WTC11 (cell line): ENCODE data around the gene KCNMA1. TPM values are rescaled to one million over a fixed set of nuclear protein-coding genes. Genes with fewer than 3 reads are reported as not detected.

Experiments
- ATAC-seq: fragments of 200-7000 bp; cut with Tn5 transposase; 2 replicates; pipeline ENCODE4 v1.10.0; 2021; ENCODE audit warnings: mild to moderate bottlenecking, moderate library complexity
- CTCF ChIA-PET: fragments of 300-600 bp; sonication (Branson Sonifier 250); formaldehyde crosslinking; loops from one replicate; lab custom pipeline; 2021; ENCODE audit warnings: antibody characterized with exemption; lab: Charles Lee
- POLR2A ChIA-PET: fragments of 350-600 bp; sonication (Branson Sonifier 250); formaldehyde crosslinking; loops from one replicate; lab custom pipeline; 2021; ENCODE audit warnings: antibody characterized with exemption; lab: Charles Lee
- DNase-seq: peaks from one replicate; pipeline ENCODE4 v3.0.0; 2021; ENCODE audit warnings: low spot score
- H3K27ac Mint-ChIP-seq: 2 replicates; pipeline ENCODE4 v1.8.0; 2021; ENCODE audit warnings: mixed read lengths
- H3K27me3 Mint-ChIP-seq: 2 replicates; pipeline ENCODE4 v1.8.0; 2021; ENCODE audit warnings: low read depth, mild to moderate bottlenecking, moderate library complexity, mixed read lengths
- H3K36me3 Mint-ChIP-seq: 2 replicates; pipeline ENCODE4 v1.8.0; 2021; ENCODE audit warnings: mixed read lengths
- H3K4me1 Mint-ChIP-seq: 2 replicates; pipeline ENCODE4 v1.8.0; 2022; ENCODE audit warnings: mixed read lengths
- H3K4me3 Mint-ChIP-seq: 2 replicates; pipeline ENCODE4 v1.8.0; 2021; ENCODE audit warnings: mild to moderate bottlenecking, moderate library complexity, mixed read lengths
- H3K9me3 Mint-ChIP-seq: 2 replicates; pipeline ENCODE4 v1.8.0; 2021; ENCODE audit warnings: mixed read lengths
- ATF1 ChIP-seq: sonication (generic); formaldehyde crosslinking; IDR thresholded peaks from 2 replicates; pipeline ENCODE4 v1.8.1; 2023; ENCODE audit warnings: mild to moderate bottlenecking, moderate library complexity, missing genetic modification reagents
- EMX1 ChIP-seq: fragments of 250-450 bp; sonication (Bioruptor Pico); IDR thresholded peaks from 2 replicates; pipeline ENCODE4 v1.8.0; 2021; ENCODE audit warnings: mild to moderate bottlenecking
- ESRRA ChIP-seq: sonication (generic); formaldehyde crosslinking; IDR thresholded peaks from 2 replicates; pipeline ENCODE4 v1.8.1; 2022; ENCODE audit warnings: mild to moderate bottlenecking, missing genetic modification reagents, borderline replicate concordance
- FOXP1 ChIP-seq: sonication (generic); formaldehyde crosslinking; IDR thresholded peaks from 2 replicates; pipeline ENCODE4 v1.8.0; 2022; ENCODE audit warnings: missing genetic modification reagents, mild to moderate bottlenecking, moderate library complexity, borderline replicate concordance
- HMGA2 ChIP-seq: fragments of 250-450 bp; sonication (Bioruptor Pico); IDR thresholded peaks from 2 replicates; pipeline ENCODE4 v1.4.0; 2021; ENCODE audit warnings: mild to moderate bottlenecking, moderate library complexity
- HMGXB4 ChIP-seq: sonication (generic); formaldehyde crosslinking; IDR thresholded peaks from 2 replicates; pipeline ENCODE4 v1.8.1; 2023; ENCODE audit warnings: mild to moderate bottlenecking, moderate library complexity, missing genetic modification reagents
- IRF1 ChIP-seq: sonication (generic); formaldehyde crosslinking; IDR thresholded peaks from 2 replicates; pipeline ENCODE4 v1.8.0; 2023; ENCODE audit warnings: missing genetic modification reagents
- KAT7 ChIP-seq: sonication (generic); formaldehyde crosslinking; IDR thresholded peaks from 2 replicates; pipeline ENCODE4 v1.8.1; 2023; ENCODE audit warnings: missing genetic modification reagents, mild to moderate bottlenecking, borderline replicate concordance
- NR3C1 ChIP-seq: sonication (generic); formaldehyde crosslinking; conservative IDR thresholded peaks from 2 replicates; pipeline ENCODE4 v1.8.1; 2023; ENCODE audit warnings: low read depth, mild to moderate bottlenecking, missing genetic modification reagents
- OVOL2 ChIP-seq: fragments of 250-450 bp; sonication (Bioruptor Pico); IDR thresholded peaks from 2 replicates; pipeline ENCODE4 v1.9.0; 2021; ENCODE audit warnings: mild to moderate bottlenecking, borderline replicate concordance
- RORB ChIP-seq: fragments of 250-450 bp; sonication (Bioruptor Pico); IDR thresholded peaks from 2 replicates; pipeline ENCODE4 v1.9.0; 2021; ENCODE audit warnings: mild to moderate bottlenecking
- SMAD4 ChIP-seq: sonication (generic); formaldehyde crosslinking; IDR thresholded peaks from 2 replicates; pipeline ENCODE4 v1.8.0; 2022; ENCODE audit warnings: mild to moderate bottlenecking, missing genetic modification reagents
- SOX15 ChIP-seq: fragments of 250-450 bp; sonication (Bioruptor Pico); IDR thresholded peaks from 2 replicates; pipeline ENCODE4 v1.9.0; 2021; ENCODE audit warnings: mild to moderate bottlenecking
- TCF7 ChIP-seq: sonication (generic); formaldehyde crosslinking; IDR thresholded peaks from 2 replicates; pipeline ENCODE4 v1.8.0; 2022; ENCODE audit warnings: mild to moderate bottlenecking, low read depth, missing genetic modification reagents, moderate library complexity
- TEAD4 ChIP-seq: sonication (generic); formaldehyde crosslinking; IDR thresholded peaks from 2 replicates; pipeline ENCODE4 v1.8.0; 2022; ENCODE audit warnings: mild to moderate bottlenecking, missing genetic modification reagents
- ZNF219 ChIP-seq: sonication (generic); formaldehyde crosslinking; IDR thresholded peaks from 2 replicates; pipeline ENCODE4 v1.8.0; 2023; ENCODE audit warnings: missing genetic modification reagents, mild to moderate bottlenecking, borderline replicate concordance
- total RNA-seq: library from RNA; stranded (reverse); gene quantifications from 3 replicates; pipeline ENCODE4 v1.2.3, GENCODE V29; 2021
- TF ChIP-seq, protein P1 (sequence below): sonication (generic); formaldehyde crosslinking; conservative IDR thresholded peaks from 2 replicates; pipeline ENCODE4 v1.8.1; 2022; ENCODE audit warnings: mild to moderate bottlenecking, missing genetic modification reagents
- TF ChIP-seq, protein P2 (sequence below): sonication (generic); formaldehyde crosslinking; IDR thresholded peaks from 2 replicates; pipeline ENCODE4 v1.8.0; 2022; ENCODE audit warnings: mild to moderate bottlenecking, missing genetic modification reagents

Gene KCNMA1
- total RNA-seq, 1 experiment from 2014 or later = 7.3 TPM

DNA sequence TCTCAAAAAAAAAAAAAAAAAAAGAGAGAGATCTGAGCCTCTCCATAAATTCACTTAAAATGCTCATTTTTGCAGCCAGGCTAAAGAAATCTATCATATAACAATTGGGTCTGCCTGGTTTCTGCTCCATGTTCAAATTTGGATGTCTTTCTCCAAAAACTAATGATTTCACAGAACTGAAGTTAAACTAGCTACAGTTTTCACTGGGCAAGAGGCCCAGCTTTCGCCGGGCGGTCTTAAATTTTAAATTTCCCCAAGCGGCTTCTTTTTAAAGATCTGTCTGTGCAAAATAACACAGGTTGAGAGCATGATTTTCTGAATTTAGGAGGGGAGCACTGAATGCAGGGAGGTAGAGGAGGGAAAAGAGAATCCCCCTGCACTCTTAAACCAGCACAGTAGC lies 603.4 kb downstream of the KCNMA1 start (continued):
- TF ChIP-seq HMGXB4 (CRISPR knock-in tag) = no peak
- TF ChIP-seq, all 79 proteins: peak for 0

DNA sequence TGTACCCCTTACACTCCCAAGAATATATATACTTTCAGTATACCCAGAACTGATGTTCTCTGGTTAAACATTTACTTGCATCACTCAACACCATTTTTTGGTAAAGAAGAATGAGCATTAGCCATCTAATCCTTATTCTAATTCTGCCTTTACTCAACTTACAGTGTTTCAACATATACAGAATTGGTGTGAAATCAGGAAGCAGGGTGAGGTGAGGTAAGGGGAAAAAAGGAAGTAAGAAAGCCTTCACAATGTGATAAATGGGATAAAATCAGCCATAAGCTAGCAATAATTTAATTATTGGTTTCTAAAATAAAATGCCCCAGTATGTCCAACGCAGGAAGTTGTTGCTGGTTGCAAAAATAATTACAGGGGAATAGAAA lies 605.4 kb downstream of the KCNMA1 start:
- ATAC-seq (no peak), DNase-seq (no peak)
- H3K27ac Mint-ChIP-seq = no peak overlapping the region
- no peak for TF ChIP-seq TCF7
- H3K4me1 Mint-ChIP-seq = peaks cover 16% of the 10 kb centered on the region
- no peaks in the 10 kb centered on the region for H3K27me3 Mint-ChIP-seq
- H3K4me3 Mint-ChIP-seq = no peak overlapping the region
- ChIA-PET POLR2A (no interaction called here), CTCF (no interaction called here)
- H3K36me3 Mint-ChIP-seq = no peaks in the 10 kb centered on the region
- H3K9me3 Mint-ChIP-seq = no peaks in the 10 kb centered on the region

- Mint-ChIP-seq H3K4me1 (peaks cover 13% of the 10 kb centered on the region), H3K27ac (no peak overlapping the region), H3K36me3 (no peaks in the 10 kb centered on the region), H3K9me3 (no peaks in the 10 kb centered on the region), H3K4me3 (no peak overlapping the region), H3K27me3 (no peaks in the 10 kb centered on the region)
- CTCF ChIA-PET = no interaction called here
- no peak for DNase-seq
- no peak for ATAC-seq
- TF ChIP-seq ZNF219 (CRISPR knock-in tag) (no peak), RORB (no peak), KAT7 (CRISPR knock-in tag) (no peak), EMX1 (CRISPR knock-in tag) (no peak), TEAD4 (CRISPR knock-in tag) (no peak), IRF1 (no peak), ATF1 (CRISPR knock-in tag) (no peak), HMGA2 (CRISPR knock-in tag) (no peak), FOXP1 (CRISPR knock-in tag) (no peak)
- TF ChIP-seq, protein P1, sequence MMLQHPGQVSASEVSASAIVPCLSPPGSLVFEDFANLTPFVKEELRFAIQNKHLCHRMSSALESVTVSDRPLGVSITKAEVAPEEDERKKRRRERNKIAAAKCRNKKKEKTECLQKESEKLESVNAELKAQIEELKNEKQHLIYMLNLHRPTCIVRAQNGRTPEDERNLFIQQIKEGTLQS (CRISPR knock-in tag) = no peak
- TF ChIP-seq, protein P2, sequence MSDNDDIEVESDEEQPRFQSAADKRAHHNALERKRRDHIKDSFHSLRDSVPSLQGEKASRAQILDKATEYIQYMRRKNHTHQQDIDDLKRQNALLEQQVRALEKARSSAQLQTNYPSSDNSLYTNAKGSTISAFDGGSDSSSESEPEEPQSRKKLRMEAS = no peak
- POLR2A ChIA-PET = no interaction called here
Measured at GRCh38 chr10:77031531-77032187, 605.9 kb downstream of the KCNMA1 start.

GRCh38 chr10:77030974-77031373 lies 606.6 kb downstream of the KCNMA1 start:
- Mint-ChIP-seq H3K4me3 (no peak overlapping the region), H3K4me1 (peaks cover 7% of the 10 kb centered on the region; the same call in 1 of the 2 replicates), H3K27me3 (no peaks in the 10 kb centered on the region), H3K27ac (no peak overlapping the region), H3K9me3 (no peaks in the 10 kb centered on the region), H3K36me3 (no peaks in the 10 kb centered on the region)
- TF ChIP-seq SMAD4 (CRISPR knock-in tag) = no peak
- TF ChIP-seq ESRRA (CRISPR knock-in tag) = no peak
- no peak for TF ChIP-seq SOX15 (CRISPR knock-in tag)
- TF ChIP-seq OVOL2 = no peak
- TF ChIP-seq KAT7 (CRISPR knock-in tag) = no peak
- no peak for TF ChIP-seq NR3C1 (CRISPR knock-in tag)
- ChIA-PET CTCF (no interaction called here), POLR2A (no interaction called here)
- DNase-seq (no peak), ATAC-seq (no peak)
